NCI-H1048 (cell line): Measurements from ENCODE around the gene TTYH3.

Experiments
- DNase-seq: peaks from one replicate; lab custom pipeline; 2025; lab: John Stamatoyannopoulos, UW

The TTYH3 gene

DNA sequence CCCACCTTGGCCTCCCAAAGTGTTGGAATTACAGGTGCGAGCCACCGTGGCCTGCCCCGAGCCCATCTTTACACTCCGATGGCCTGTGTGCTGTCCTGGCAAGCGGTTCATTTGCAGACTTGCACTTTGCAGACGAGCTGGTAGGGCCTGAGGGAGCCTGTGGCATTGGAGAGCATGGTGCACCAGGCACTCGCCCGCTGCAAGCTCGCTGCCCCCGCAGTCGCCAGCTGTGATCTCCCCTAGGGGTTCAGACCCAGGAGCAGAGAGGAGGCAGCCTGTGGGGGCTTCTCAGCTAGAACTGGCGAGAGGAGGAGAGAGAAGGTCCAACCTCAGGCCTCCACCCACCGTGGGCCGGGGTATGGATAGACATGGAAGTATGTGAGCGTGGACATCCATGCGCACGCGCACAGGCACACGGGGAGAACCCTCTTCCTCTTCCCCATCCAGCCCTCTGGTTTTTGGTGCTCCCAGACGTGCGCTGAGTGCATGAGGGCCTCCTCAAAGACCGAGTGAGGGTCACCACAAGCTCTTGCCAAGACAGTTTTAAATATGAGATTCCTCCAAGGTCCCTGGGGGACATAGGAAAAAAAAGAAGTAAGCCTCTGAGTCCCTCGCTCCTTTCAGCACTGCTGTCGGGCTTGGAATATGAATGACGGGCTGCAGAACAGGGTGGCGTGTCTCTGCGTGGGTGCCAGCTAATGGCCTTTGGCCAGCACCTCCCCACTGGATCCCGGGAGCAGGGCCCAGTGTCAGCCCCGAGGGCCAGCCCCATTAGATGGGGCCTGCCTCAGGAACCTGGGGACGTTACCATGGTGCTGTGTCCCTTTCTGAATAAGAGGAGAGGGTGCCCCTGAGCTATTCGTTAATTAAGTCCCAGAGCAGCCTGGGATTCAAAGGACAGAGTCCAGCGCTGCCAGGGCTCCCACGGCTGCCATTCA lies 15.1 kb upstream of the TTYH3 start:
- DNase-seq, result no peak

DNA sequence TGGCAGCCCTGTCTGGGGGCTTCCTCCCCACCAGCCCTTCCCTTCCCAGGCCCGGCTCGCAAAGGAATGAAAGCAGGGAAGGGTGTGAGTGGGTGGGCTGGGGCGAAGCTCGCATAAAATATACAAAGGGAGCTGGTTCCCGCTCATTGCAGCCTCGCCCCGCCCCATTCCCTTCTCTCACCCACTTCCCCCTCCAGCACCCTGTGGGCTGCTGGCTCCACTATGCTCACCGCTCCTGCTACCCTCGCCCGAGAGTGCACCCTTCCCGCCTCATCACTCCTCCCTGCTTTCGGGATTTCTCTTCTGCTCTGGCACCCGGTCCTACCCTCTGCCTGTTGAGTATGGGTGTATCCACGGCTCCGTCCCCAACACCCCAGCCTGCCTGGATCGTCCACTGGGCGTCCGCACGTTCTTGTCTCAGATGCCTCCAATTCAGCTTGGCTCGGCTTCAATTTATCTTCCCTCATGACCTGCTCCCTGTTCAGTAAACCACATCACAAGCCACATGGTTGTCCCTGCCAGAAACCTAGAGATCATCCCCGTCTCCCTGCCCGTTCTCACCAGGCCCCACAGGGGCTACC lies 14.4 kb upstream of the TTYH3 start:
- no peak for DNase-seq

DNA sequence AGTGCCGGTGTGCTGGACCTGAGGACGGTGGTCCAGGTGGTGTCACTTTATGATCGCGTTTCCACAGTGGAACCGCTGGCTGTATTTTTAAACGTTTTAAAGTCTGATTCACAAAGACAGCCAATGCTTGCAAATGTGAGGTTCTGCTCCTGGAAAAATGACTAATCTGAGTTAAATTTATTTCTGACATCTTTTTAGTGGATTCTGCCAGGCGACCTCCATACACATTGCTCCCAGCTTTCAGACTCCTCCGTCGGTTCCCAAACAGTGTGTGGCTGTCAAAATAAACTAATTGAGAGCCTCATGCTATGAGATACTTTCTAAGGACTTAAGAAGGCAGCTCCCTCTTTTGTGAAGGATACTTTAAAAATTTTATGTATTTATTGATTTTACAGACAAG lies 12.7 kb upstream of the TTYH3 start:
- no peak for DNase-seq

DNA sequence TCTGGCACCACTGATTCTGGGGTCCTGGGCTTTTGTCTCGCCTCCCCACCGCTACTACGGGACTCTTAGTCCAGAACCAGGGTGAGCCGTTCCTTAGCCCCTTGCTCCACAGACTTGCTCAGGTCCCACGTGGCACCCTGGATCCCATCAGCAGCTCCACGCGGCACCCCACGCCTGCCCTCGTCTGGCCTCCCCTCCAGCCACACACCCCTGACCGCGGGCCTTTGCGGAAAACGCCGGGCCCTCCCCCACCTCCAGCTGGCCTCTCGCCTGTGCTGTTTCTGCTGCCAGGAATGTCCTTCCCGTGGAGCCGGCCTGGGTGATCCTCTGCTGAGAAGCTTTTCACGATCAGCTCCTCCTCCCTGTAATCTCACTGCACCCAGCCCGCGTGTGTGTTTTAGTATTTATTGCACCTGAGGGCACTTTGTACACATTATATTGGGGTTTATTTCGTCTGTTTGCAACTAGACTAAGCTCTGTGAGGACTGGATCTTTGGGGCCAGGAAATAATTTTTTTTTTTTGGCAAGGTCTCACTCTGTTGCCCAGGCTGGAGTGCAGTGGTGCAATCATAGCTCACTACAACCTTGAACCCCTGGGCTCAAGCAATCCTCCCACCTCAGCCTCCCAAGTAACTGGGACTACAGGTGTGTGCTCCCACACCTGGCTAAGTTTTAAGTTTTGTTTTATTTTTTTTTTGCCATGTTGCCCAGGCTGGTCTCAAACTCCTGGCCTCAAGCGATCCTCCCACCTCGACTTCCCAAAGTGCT lies 10.5 kb upstream of the TTYH3 start:
- no peak for DNase-seq

GRCh38 chr7:2621948-2622640 lies 9.7 kb upstream of the TTYH3 start:
- DNase-seq, result no peak

- no peak for DNase-seq
These were observed 8.7 kb upstream of the TTYH3 start for GRCh38 chr7:2622869-2623697.

DNA sequence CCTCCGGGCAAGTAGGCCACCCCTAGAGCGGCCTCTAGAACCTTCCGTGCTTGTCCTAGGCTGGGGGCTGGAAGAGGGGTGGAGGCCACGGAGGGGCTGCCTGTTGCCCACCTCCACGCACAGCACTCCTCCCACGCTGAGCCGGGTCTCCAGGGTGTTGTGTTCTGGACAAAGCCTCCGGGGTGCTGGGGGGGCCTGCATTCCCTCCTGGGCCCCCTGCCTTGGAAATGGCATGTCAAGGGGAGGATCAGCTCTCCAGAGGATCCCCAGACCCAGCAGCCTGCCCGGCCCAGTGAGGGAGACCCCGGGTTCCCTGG lies 8.1 kb upstream of the TTYH3 start:
- no peak for DNase-seq

GRCh38 chr7:2624293-2624886 lies 7.4 kb upstream of the TTYH3 start:
- DNase-seq, result no peak

DNA sequence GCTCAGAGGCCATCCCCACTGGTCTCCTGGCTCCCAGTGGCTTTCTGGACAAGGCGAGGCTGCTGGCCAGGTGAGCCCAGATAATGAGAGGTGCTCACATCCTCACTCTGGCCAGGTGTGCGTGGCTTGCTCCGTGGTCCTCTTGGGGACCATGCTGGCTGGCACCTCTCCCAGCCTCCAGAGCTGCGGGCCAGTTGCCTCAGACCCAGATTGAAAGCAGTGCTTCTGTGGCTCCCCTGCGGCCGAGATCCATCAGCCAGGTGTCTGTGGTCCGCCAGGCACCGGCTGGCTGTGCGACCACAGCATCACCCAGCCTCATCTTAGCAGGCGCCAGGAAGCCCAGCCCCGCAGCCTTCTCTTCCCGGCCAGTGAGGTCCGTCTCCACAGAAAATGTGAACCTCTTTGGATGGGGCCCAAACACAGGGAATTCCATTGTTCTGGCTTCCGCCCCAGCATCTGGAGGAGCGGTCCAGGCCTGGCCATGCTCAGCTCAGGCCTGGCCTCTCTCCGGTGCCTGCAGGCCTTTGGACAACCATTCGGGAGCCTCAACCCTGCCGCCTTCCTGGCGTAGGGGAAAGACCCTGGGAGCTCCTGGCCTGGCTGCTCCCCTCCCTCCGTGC lies 5.2 kb upstream of the TTYH3 start:
- DNase-seq, result no peak

DNA sequence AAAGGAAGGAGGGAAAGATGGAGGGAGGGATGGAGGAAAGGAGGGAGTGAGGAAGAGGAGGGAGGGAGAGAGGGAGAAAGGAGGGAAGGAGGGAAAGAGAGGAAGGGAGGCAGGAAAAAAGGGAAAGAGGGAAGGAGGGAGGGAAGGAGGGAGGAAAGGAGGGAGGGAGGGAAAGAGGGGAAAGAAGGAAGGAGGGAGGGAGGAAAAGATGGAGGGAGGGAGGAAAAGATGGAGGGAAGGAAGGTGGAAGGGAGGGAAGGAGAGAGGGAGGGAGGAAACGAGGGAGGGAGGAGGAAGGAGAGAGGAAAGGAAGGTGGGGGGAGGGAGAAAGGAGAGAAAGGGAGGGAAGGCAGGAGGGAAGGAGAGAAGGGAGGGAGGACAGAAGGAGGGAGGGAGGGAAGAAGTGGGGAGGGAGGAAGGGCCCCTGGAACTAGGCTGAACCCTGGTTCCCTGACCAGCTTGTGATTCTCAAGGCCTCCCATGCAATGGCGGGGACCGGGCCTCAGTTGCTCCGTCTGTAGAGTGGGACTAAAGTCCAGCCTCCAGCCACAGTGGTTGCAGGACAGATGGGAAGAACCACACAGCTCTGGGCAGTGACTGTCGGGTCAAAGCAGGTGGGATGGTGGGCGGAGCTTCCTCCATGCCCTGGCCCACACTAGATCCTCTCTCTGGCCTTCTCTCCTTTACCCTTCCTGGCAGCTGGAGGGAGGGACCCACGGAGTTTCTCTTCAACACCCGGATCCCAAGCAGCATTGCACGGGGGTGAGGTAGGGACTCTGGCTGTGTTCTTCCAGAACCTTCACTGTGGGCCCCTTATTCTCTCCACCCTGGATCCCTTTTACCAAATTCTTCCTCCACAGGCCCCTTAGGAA lies 4.3 kb upstream of the TTYH3 start:
- no peak for DNase-seq

- no peak for DNase-seq
These were observed 3.7 kb upstream of the TTYH3 start for GRCh38 chr7:2628130-2628482.

DNA sequence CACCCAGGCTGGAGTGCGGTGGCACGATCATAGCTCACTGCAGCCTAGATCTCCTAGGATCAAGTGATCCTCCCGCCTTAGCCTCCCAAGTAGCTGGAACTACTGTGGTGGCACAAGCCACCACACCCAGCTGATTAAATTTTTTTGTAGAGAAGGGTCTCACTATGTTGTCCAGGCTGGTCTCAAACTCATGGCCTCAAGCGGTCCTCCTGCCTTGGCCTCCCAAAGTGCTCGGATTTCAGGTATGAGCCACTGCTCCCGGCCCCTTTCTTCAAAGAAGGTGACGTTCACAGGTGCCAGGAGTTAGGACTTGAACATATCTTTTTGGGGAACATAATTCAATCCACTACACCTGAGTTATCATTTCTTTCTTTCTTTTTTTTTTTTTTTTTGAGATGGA lies 2.9 kb upstream of the TTYH3 start:
- no peak for DNase-seq

DNA sequence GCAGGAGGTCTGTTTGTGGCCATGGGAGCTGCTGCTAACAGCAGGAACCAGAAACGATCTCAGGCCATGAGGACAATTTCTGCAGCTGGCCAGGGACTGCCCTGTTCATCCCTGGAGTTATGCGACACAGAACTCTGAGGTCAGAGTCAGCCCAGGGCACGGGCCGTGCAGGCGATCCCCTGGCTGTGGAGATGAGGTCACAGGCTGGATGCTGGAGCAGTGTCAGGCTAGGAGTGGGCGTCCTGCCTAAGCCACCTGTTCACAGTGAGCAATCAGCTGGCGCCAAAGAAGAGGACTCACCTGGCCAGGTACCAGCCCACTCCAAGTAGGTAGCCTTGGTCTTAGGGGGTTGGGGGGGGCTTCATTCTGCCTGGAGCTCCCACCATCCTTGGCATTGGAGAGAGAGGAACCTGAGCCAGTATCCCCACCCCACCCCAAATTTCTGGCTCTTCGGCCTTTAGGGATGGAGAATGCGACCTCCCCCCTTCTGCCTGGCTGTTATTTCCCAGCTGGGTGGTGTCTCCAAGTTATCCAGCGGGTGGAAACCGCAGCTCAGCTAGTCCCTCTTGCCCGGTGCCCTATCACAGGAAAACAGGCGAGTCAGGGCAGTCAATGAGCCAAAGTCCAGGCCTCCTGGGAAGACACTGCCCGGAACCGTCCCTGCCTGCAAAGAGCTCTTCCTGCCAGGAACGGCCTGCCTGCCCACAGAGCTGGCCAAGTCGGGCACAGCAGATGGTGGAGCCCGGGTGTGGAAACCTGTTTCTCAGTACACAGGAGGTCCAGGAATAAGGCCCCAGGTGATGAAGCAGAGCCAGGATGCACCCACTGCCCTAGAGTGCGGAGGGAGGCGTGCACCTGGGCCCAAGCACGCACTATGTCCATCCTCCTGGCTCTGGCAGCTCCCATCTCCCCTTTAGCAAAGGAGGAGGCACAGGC lies 1.8 kb upstream of the TTYH3 start:
- no peak for DNase-seq

DNA sequence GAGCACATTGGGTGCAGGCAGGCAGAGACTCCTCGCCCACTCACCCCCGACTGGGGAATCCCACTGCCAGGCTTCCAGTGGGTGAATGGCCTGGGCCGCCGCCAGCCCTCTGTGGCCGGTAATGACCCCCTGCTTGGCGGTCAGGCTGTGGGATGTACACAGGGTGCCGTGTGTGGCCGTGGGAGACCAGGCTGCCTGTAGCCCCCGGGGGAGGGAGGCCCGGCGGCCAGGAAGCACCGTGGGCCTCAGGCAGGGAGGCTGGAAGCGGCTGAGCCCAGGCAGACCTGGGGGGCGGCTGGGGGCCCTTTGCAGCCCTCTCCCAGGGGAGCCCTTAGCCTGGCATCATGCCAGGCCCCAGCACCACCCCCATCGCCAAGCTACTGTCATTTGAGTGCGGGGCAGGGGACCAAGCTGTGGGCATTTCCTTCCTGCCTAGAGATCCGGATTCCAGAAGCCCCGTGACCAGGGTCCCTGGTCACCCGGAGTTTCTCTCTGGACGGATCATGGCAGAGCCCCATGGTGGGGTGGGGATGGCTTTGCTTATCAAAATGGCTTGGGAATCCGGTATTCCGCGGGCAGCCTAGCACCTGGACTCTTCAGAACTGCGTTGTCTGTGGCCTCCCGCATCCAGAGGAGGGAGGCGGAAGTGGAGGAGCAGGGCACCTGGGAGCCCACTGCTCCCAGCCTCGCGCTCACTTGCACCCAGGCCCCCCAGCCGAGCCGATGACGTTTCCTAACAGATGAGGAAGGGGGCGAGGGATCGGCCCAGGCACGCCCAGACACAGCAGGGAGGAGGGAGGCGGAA lies 1.1 kb downstream of the TTYH3 start:
- no peak for DNase-seq

DNA sequence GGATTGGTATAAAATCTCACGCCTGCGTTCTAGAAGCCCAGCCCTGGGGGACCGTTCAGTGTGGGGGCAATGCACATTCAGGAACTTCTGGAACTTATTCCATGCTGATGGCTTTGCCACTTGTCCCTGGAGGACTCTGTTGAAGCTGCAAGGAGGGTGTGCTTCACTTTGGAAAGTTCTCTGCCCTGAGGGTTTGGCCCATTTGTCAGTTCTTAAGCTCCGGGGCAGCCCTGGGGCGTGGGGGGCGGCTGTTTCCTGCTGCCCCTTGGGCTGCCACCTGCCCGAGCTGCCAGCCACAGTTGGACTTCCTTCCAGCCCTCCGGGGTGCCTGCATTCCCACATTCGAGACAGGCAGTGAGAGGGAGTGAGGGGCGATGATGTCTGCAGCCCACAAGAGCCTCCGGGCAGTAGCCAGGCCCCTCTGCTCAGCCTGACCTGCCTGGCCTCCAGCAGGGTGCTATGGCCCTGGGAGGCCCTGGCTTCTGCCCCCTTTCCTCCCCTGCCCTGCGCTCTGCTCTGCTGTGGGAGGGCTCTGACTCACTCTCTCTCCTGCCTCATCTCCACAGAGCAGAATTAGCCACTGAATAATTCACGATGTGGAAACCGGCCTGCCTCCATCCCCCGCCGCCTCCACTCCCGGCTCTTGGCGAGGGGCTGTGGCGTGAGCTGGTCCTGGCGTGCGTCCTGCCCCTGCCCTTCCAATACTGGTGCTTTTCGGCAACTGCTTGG lies 1.9 kb downstream of the TTYH3 start:
- no peak for DNase-seq

DNA sequence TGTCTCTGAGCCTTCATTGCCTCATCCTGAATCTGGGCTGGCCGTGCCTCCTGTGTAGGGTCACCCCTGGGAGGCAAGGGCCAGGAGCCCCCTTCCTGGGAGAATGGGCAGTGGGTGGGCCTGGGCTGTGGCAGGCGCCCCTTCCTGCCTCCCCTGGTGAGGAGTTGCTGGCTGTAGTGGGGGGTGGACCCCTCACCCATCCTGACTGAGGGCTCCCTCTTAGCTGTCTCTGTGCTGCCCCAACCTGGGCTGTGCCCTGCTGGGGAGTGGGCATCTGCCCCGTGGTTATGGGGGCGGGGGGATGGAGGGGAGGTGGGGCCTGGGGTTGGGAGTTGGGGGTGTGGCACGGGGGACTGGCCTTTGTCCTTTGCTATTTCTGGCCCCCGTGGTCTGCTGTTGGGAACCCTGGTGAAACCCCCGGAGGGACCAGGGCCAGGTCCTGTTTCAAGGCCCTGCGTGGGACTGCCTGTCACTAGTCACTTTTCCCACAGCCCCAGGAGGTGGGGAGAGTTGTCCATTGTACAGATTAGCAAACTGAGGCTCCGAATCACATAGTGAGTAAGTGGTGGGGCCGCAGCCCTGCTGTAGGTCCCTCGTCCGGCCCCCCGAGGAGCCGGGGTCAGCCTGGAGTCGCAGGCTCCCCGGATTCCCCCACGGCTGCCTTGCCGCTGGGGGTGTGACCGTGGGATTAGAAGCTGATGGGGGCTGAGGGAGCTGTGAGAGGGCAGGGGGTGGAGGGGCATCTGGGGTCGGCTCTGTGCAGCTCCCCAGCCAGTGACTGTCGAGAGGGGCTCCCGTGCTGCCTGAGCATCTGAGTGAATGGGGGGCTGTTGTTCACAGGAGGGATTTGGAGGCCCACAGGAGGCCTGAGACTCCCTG lies 2.7 kb downstream of the TTYH3 start:
- no peak for DNase-seq
